ENCODE measurements around the gene COPS2.

COPS2 gene

GRCh38 chr15:49189631-49190030, 34.2 kb upstream of the COPS2 start:
- no peak for DNase-seq (ENCODE audit: low read depth in 1 of 2, low spot score in 1 of 2)
- Histone ChIP-seq H3K27ac (replicated peaks) (no peak overlapping the region), H3K4me3 (replicated peaks; ENCODE audit: insufficient read depth, low read length) (no peak overlapping the region), H3K27me3 (ENCODE audit: insufficient read depth, poor library complexity, severe bottlenecking) (no peaks in the 10 kb centered on the region)
- no peak for TF ChIP-seq GABPA (IDR thresholded peaks at IDR 0.05; ENCODE audit: low read depth)
- TF ChIP-seq REST (IDR thresholded peaks at IDR 0.05; ENCODE audit: insufficient replicate concordance, low read depth): no peak
- TF ChIP-seq SPI1 (IDR thresholded peaks at IDR 0.05; ENCODE audit: borderline replicate concordance, low read depth): no peak
- TF ChIP-seq, protein P1, sequence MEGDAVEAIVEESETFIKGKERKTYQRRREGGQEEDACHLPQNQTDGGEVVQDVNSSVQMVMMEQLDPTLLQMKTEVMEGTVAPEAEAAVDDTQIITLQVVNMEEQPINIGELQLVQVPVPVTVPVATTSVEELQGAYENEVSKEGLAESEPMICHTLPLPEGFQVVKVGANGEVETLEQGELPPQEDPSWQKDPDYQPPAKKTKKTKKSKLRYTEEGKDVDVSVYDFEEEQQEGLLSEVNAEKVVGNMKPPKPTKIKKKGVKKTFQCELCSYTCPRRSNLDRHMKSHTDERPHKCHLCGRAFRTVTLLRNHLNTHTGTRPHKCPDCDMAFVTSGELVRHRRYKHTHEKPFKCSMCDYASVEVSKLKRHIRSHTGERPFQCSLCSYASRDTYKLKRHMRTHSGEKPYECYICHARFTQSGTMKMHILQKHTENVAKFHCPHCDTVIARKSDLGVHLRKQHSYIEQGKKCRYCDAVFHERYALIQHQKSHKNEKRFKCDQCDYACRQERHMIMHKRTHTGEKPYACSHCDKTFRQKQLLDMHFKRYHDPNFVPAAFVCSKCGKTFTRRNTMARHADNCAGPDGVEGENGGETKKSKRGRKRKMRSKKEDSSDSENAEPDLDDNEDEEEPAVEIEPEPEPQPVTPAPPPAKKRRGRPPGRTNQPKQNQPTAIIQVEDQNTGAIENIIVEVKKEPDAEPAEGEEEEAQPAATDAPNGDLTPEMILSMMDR (IDR thresholded peaks at IDR 0.05; ENCODE audit: insufficient read depth, low read length): no peak
- no peak for TF ChIP-seq POLR2AphosphoS5 (IDR thresholded peaks at IDR 0.05; ENCODE audit: low read depth)

DNA sequence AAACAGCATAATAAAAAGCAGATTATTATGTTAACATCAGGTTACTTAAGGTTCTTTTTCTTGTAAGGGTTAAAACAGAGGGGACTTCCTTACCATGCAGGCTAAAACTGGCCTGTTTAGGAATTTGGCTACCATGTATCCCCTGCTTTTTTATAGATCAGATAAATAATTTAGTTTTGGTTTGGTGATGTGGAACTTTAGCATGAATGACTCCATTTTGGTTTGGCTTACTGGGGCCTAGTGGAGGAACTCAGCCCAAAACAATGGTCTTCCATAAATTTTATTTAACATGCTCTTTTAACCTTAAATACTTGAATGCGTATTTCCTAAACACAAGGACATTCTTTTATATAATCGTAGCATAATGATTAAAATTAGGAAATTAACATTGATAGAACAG, 33.5 kb upstream of the COPS2 start:
- no peaks in the 10 kb centered on the region for H3K27me3 ChIP-seq (ENCODE audit: insufficient read depth, poor library complexity, severe bottlenecking)
- no peak for TF ChIP-seq POLR2AphosphoS5 (IDR thresholded peaks at IDR 0.05; ENCODE audit: low read depth)
- no peak for TF ChIP-seq GABPA (IDR thresholded peaks at IDR 0.05; ENCODE audit: low read depth)
- TF ChIP-seq SPI1 (IDR thresholded peaks at IDR 0.05; ENCODE audit: borderline replicate concordance, low read depth): no peak
- TF ChIP-seq REST (IDR thresholded peaks at IDR 0.05; ENCODE audit: insufficient replicate concordance, low read depth): no peak
- TF ChIP-seq, protein P1 (IDR thresholded peaks at IDR 0.05; ENCODE audit: insufficient read depth, low read length): no peak
- H3K4me3 ChIP-seq (replicated peaks; ENCODE audit: insufficient read depth, low read length): no peak overlapping the region
- no peak for DNase-seq (ENCODE audit: low read depth in 1 of 2, low spot score in 1 of 2)
- no peak overlapping the region for H3K27ac ChIP-seq (replicated peaks)

DNA sequence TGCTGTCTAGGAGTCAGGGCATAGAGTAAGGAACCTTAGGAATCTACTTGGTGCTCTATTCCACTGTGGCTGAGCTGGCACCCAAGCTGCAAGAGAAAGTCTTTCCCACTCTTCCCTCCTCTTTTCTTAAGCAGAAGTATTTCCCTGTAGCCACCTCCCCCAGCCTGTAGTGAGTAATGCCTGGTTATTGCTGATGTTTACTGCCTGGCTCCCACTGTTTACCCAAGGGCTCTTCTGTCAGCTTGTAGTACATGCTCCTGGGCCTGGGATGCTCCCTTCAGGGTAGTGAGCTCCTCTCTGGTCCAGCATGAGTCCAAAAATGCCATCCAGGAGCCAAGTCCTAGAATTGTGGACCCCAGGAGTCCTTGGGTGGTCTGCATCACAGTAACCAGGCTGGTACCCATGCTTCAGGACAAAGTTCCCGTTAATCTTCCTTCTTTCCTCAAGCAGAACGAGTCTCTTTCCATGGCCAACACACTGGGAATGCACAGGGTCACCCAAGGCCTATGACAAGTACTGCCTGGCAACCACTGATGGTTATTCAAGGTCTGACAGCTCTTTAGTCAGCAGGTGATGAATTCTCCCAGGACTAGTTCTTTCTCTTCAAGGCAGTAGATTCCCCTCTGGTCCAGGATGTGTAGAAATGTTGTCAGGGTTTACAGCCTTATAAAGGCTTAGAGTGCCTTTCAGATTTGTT, 32.3 kb upstream of the COPS2 start:
- DNase-seq (ENCODE audit: low read depth in 1 of 2, low spot score in 1 of 2): no peak
- Histone ChIP-seq H3K27ac (replicated peaks) (no peak overlapping the region), H3K4me3 (replicated peaks; ENCODE audit: insufficient read depth, low read length) (no peak overlapping the region), H3K27me3 (ENCODE audit: insufficient read depth, poor library complexity, severe bottlenecking) (no peaks in the 10 kb centered on the region)
- TF ChIP-seq POLR2AphosphoS5 (IDR thresholded peaks at IDR 0.05; ENCODE audit: low read depth): no peak
- TF ChIP-seq REST (IDR thresholded peaks at IDR 0.05; ENCODE audit: insufficient replicate concordance, low read depth): no peak
- TF ChIP-seq SPI1 (IDR thresholded peaks at IDR 0.05; ENCODE audit: borderline replicate concordance, low read depth): no peak
- TF ChIP-seq, protein P1 (IDR thresholded peaks at IDR 0.05; ENCODE audit: insufficient read depth, low read length): no peak
- no peak for TF ChIP-seq GABPA (IDR thresholded peaks at IDR 0.05; ENCODE audit: low read depth)
